IMR-90 (cell line): ENCODE results near the gene AUTS2.

ENCODE experiments used
- FOS ChIP-seq: fragments of 150-350 bp; IDR thresholded peaks from 2 replicates; pipeline ENCODE4 v1.6.1; 2016; ENCODE audit warnings: low read depth, low read length
- POLR2A ChIP-seq: IDR thresholded peaks from 2 replicates; pipeline ENCODE4 v1.6.1; 2012; ENCODE audit warnings: mild to moderate bottlenecking, low read depth, low read length
- TF ChIP-seq, protein P1 (sequence below): fragments of 150-350 bp; IDR thresholded peaks from 2 replicates; pipeline ENCODE4 v1.6.1; 2017; ENCODE audit warnings: mild to moderate bottlenecking, antibody characterized with exemption, low read length, low read depth

GRCh38 chr7:70552141-70552540, 953.9 kb downstream of the AUTS2 start:
- TF ChIP-seq FOS = no peak
- TF ChIP-seq POLR2A = no peak
- TF ChIP-seq, protein P1, sequence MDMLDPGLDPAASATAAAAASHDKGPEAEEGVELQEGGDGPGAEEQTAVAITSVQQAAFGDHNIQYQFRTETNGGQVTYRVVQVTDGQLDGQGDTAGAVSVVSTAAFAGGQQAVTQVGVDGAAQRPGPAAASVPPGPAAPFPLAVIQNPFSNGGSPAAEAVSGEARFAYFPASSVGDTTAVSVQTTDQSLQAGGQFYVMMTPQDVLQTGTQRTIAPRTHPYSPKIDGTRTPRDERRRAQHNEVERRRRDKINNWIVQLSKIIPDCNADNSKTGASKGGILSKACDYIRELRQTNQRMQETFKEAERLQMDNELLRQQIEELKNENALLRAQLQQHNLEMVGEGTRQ = no peak
